GM21723 (cell line): Measurements from ENCODE around the gene KLF7.
A peak's percentile ranks its signal among the peaks of the same experiment; 100 is the strongest.

Experiments used
- ATAC-seq: cut with Tn5 transposase; IDR thresholded peaks from one replicate; pipeline ENCODE4 v1.9.1; 2021; ENCODE audit warnings: mild to moderate bottlenecking, moderate library complexity; ENCODE audit not compliant: unreplicated experiment

Gene KLF7

DNA sequence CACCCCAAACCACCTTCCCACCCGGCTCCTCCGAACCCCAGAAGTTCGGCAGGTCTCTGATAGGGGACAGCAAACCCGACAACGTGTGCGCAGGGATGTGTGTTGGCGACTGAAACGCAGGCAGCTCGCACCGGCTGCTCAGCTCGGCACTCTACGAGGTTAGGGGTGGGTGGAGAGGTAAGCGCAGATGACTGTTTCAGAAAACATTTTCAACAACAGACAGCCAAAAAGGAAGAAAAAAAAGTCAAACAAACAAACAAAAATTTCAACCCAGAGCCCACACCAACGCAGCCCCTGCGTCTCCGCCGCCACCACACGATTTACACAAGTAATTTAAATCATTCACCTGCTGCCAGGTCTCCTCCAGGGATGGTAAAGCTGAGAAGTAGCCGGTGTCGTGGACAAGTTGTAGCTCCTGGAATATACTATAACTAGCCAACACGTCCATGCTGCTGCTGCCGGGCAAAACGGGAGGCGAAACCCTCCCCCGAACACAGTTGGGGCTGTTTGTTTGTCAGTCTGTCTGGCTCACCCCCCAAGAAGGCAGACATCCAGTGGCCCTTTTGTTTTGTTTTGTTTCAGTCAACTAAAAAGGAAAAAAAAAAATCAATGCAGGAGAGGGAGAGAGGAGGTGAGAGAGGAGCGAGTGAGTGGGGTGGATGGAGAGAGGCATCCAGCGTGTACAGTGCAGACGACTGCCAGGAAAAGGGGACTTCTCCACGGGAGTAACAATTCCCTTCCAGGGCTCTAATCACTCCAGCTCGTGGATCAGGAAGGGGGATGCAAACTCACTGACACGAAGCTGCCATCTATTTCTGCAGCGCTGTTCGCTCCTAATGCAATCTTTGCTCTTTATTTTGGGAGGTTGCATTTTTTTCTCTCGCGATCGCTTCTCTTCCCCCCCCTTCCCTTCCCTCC lies at the start of gene KLF7:
KLF7 (minus strand) TSS at position 828 of the 918 bp plus-strand sequence; CDS start at position 448, 380 bp downstream.
- ATAC-seq: peak; percentile 14

DNA sequence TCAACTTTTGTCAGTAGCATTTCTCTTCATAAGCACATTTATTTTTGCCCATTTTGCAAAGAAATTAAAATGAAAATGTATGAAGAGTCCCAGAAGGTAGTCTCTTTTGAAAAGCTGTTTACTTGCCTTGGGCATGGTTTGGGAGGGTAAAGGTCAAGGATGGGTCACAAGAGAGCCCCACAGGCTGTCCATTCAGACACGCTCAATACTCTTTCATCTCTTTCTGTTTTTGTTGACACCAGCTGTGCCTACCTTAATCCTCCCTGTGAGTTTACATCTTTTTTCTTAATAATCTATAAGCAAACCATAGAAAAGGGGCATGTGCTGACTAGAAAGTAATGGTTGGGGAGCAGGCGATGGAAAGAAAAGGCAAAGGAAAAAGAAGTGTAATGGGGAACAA lies 49.6 kb upstream of the KLF7 start:
- no peak for ATAC-seq

GRCh38 chr2:207214446-207214845 lies 48.7 kb upstream of the KLF7 start:
- no peak for ATAC-seq

DNA sequence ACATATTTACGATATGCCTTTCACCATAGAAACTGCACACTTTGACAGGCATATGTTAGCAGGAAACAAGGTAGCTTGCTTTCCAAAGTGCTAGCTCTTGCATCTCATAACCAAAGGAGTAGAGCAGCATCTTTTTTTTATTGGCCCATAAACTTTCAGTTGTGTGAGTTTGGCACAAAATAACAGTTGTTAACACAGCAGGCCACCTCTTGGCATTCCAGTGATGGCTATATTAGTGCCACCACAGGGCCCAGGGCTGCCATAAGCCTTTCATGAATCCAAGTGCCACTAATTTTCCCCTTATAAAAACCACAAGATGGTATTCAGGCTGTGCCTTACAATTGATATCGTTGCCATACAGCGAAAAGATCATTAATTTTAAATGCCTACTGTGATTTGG lies 40.3 kb upstream of the KLF7 start:
- ATAC-seq: no peak

DNA sequence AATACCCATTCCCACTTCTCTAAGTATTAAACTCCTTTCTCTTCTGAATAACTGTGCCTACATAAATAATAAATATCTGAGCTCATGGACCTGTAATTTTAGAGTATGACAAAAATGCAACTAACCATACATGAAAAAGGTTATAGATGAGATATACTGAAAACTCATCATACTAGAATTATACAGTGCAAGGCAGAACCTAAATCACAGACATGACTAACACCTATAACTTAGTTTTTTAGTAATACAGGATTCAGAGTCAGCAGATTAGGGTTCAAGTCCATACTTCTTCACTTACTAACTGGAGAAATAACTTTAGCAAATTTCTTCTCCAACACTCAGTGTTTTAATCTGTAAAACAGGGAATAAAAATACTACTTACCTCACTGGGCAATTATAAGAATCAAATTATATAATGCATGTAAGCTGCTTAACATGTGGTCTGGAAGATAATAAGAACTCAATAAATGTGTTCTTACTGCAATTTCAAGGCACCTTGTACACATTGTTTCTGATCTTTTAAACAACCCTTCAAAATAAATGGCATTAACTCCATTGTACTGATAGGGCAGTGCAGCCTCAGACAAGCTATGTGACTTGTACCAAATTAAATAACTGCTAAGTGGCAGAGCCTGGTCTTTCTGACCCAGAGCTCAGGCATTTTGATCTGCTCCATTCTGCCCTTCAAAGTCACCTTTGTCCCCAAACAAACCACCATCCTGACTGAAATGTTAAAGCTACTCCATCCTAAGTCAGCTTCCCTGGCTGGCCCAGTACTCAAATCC lies 39.6 kb upstream of the KLF7 start:
- no peak for ATAC-seq

DNA sequence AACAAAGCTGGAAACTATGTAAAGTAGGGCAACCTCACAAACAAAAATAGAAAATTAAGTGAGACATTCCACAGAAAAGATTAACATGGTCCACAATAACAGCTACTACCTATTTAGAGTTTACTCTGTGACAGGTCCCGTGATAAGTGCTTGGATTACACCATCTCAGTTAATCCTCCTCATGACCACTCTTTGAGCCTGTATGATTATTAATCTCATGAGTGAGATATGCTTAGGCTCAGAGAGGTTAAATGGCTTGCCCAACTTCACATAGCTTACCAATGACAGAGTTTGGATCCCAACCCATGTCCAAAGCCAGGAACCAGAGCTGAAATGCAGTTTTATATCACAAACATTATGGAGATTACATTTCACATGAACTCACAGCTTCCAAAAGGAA lies 37.3 kb upstream of the KLF7 start:
- no peak for ATAC-seq

DNA sequence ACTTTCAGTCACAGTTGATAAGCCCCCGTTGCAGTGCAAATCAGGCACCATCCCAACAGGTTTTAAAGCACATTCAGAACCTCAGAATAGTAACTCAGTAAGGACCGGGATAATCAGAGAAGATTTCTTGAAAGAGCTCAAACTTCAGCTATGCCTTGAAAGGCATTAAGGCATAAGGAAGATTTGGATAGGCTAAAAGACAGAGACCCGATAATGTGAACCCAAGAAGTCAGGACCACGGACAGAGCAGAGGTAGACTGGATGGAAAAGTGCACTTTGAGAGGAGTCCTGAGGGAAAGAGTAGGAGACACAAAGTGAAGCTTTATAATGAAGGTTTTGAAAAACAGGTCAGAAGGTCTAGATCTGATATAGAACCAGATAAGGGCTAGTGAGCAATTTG lies 36.9 kb upstream of the KLF7 start:
- no peak for ATAC-seq

GRCh38 chr2:207201416-207201815 lies 35.7 kb upstream of the KLF7 start:
- no peak for ATAC-seq

GRCh38 chr2:207200136-207200535 lies 34.4 kb upstream of the KLF7 start:
- ATAC-seq: no peak

GRCh38 chr2:207194028-207194427 lies 28.3 kb upstream of the KLF7 start:
- ATAC-seq: no peak

DNA sequence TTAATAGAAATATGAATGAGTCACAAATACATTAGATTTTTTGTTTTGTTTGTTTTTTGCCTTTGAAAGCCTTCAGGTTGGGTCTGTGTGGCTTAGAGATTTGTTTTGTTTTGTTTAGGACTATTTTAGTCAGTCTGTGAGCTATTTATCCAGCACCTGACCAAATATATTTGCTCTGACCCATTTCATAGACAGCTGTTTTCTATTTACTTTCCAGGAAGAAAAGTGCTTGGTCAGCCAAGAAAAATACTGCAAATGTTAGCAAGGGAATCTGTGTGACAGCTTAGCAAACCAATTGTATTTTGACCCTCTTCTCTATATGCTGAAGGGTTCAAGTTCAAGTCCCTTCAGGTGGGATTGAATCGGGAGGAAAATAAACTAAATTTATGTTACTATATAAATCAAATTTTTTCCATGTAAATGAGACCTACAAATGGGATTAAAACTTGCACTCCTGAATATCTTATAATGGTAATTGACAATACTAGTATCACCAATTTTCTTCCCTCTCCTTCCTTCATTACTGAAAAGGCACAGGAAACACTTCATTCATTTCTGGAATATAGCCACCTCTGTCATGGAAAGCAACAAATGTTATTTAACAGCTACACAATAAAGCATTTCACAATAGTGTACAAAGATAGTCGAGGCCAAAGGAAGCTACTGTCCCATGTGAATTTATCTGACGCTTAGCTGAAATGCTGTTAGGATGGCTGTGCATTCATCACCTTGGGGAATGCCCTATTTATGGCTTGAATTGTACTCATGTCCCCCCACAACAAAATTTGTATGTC lies 23.1 kb upstream of the KLF7 start:
- no peak for ATAC-seq

DNA sequence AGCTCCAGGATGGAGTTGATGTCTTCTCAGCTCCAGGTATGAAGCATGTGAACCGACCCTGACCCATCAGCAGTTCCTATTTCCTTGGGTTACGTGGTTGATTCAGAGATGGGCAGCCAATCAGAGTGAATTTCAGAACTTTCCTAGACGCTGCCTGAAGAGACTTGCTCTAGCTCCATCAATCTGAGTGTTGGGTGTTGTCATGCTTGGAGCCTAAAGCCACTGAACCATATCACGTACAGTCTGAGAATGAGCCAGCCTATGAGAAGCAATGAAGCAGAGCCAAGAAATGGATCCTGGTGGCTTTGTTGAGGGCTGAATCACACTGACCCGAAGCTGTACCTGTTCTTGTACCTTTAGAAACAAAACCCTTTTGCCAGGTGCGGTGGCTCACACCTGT lies 19.6 kb upstream of the KLF7 start:
- no peak for ATAC-seq

DNA sequence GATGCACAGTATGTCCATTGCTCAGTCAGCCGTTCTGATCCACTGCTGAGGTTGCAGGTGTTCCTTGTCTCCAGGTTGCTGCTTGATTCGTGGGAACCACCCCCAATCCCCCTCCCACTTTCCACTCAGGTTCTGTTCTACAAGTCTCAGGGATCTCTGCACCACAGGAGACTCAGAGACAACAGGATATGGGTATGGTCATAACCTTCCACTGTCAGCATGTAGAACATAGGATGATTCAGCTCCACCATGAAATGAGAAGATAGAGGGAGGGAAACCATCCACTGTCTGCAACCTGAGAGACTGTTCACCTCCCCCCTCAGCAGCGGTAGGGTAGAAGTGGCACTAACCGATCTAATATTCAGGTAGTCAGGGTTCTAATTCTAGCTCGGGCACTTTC lies 19.0 kb upstream of the KLF7 start:
- no peak for ATAC-seq

DNA sequence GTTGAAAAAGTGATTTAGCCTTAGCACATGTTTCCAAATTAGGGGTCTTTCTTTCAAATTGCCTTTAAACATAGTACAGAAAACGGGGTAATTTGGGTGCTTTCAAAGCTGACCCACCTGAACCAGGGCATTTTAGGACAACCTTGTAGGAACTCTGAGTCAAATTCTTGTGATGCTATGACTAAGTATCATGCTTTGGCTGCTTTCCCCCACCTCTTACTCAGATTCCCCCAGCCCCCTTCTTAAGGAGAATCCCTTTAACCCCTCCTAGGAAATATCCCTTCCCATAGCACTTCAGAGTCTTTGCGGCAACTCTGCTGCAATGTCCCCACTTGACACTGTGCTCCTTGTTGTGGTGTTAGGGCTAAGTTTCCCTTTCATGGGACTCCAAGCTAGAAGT lies 18.6 kb upstream of the KLF7 start:
- no peak for ATAC-seq

- no peak for ATAC-seq
Observed at GRCh38 chr2:207183506-207183905, 17.8 kb upstream of the KLF7 start.

DNA sequence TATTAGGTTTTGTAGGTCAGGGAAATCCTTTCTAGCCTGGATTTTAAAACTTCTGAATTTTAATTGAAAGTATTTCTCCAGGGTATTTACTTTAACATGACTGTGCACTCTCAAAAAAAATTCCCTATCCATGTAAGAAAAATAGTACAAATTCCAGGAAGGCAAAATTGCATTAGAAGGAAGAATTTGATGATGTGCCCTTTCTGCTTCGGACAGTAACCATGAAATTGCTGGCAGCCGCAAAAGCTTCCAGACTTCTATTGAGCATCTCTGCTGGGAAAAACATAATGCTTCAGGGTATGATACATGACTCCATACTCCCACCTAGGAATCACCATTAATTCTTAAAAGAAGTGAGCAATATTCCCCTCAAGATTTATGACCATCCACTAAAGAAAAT lies 17.2 kb upstream of the KLF7 start:
- no peak for ATAC-seq

GRCh38 chr2:207181526-207182274 lies 16.0 kb upstream of the KLF7 start:
- no peak for ATAC-seq

- no peak for ATAC-seq
Observed at GRCh38 chr2:207180741-207181140, 15.0 kb upstream of the KLF7 start.

DNA sequence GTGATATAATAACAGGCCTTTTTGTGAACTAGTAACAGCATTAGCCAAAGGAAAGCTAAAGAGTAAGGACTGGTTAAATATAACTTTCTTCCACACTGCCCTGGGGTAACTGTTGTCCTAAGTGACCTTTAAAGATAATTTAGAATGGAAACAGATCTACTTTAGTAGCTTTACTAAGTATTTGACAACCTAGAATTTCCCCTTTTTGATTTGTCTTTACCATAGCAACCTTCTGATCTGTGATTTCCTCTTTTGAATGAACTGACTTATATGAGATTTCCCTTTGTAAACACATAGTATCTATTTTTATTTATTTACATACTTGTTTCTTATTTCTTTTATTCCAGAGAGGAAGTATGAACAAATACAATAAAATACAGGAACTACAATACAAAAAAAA lies 10.5 kb upstream of the KLF7 start:
- ATAC-seq: no peak

DNA sequence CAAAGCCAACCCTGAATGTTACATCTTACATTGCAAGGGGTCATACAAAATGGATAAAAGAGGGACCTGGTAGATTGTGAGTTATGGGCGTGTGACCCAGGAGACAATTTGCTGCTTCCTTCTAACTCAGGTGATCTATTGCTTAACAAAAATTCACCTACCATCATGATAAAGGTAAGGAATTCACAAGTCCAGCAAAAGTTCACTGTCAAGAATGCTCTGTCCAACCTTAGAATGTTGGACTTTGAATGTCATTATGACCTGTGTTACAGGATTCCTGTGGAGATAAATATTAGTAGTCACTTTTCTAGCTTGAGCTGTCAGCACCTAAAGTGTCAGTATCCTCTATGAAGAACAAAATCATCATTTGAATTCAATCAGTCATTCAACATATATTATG lies 7.9 kb upstream of the KLF7 start:
- ATAC-seq: no peak
